ENCODE results near the gene MED25. TPM values are rescaled to one million over a fixed set of nuclear protein-coding genes. Genes with fewer than 3 reads are reported as not detected.

MED25 gene
- total RNA-seq, 3 donors from 2014 or later (not counting 1 experiment from before 2014, with no cell fraction given), result 64.2 to 132 (median 69.5) TPM

DNA sequence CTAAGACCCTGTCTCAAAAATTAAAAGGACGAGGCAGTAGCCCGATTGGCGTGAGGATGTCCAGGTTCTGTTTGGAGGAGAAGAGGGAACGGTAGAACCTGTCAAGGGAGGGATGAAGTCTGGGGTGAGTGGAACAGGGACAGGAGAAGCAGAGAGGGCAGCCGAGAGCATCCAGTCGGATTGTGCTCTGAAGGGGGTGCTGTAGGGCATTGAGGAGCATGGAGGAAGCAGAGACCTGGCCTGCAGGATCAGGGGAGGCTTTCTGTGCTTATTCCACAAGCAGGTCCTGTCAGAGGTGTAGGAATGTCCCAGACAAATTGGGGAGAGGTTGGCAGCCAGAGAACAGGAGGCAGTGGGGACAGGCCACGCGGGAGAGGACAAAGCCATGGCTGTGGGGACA lies 37.2 kb upstream of the MED25 start:
- Mint-ChIP-seq H3K27me3 (ENCODE audit: low read depth in 2 of 2) (no peaks in the 10 kb centered on the region), H3K36me3 (peaks cover 12% of the 10 kb centered on the region), H3K27ac (peak overlapping the region; percentile 69 to 74), H3K4me1 (peaks cover 42 to 50% of the 10 kb centered on the region in 2 donors), H3K4me3 (no peak overlapping the region), H3K9me3 (no peaks in the 10 kb centered on the region)
- Histone ChIP-seq H3K36me3 (ENCODE audit: control insufficient read depth, insufficient read depth, low read length) (peaks cover 24% of the 10 kb centered on the region), H3K27me3 (ENCODE audit: control insufficient read depth, insufficient read depth, low read length) (no peaks in the 10 kb centered on the region), H3K27ac (ENCODE audit: low read length) (peak overlapping the region; percentile 1), H3K9me3 (ENCODE audit: control insufficient read depth, insufficient read depth, low read length) (no peaks in the 10 kb centered on the region), H3K4me3 (ENCODE audit: low read length) (no peak overlapping the region), H3K4me1 (ENCODE audit: control insufficient read depth, insufficient read depth, low read length) (peaks cover 45% of the 10 kb centered on the region)
- ATAC-seq (no peak), DNase-seq (no peak)
- intact Hi-C loops (cut with micrococcal nuclease), result no loop called here
- 97% methylated on average over 8 of the region's 8 CpGs for WGBS (ENCODE audit: insufficient coverage)
- TF ChIP-seq, protein P1, sequence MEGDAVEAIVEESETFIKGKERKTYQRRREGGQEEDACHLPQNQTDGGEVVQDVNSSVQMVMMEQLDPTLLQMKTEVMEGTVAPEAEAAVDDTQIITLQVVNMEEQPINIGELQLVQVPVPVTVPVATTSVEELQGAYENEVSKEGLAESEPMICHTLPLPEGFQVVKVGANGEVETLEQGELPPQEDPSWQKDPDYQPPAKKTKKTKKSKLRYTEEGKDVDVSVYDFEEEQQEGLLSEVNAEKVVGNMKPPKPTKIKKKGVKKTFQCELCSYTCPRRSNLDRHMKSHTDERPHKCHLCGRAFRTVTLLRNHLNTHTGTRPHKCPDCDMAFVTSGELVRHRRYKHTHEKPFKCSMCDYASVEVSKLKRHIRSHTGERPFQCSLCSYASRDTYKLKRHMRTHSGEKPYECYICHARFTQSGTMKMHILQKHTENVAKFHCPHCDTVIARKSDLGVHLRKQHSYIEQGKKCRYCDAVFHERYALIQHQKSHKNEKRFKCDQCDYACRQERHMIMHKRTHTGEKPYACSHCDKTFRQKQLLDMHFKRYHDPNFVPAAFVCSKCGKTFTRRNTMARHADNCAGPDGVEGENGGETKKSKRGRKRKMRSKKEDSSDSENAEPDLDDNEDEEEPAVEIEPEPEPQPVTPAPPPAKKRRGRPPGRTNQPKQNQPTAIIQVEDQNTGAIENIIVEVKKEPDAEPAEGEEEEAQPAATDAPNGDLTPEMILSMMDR (IDR thresholded peaks at IDR 0.05), result no peak

DNA sequence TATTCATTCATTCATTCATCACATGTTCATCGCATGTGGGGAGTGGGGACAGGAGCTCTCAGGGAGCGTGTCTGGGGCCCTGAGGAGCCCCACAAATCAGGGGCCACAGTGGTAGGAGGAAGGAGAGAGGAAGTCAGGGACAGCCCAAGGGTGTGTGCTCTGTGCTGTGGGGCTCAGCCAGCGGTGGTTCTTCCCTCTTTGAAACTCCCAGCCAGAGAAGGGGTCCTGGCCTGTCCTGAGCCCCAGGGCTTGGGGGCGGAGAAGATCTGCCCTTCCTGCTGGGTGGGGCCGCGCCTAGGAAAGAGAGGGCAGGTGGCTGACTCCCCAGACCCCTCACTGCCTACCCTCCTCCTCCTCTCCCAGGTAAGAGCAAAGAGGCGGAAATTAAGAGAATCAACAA lies 36.7 kb upstream of the MED25 start:
- no peaks in the 10 kb centered on the region for H3K9me3 ChIP-seq (ENCODE audit: control insufficient read depth, insufficient read depth, low read length)
- Mint-ChIP-seq H3K4me3 (no peak overlapping the region), H3K27ac (peak overlapping the region; percentile 69 to 74), H3K27me3 (ENCODE audit: low read depth in 2 of 2) (no peaks in the 10 kb centered on the region), H3K4me1 (peaks cover 41 to 48% of the 10 kb centered on the region in 2 donors), H3K36me3 (peaks cover 12% of the 10 kb centered on the region), H3K9me3 (no peaks in the 10 kb centered on the region)
- H3K27ac ChIP-seq (ENCODE audit: low read length), result peak overlapping the region; percentile 1
- 90% methylated on average over 6 of the region's 7 CpGs for WGBS (ENCODE audit: insufficient coverage)
- intact Hi-C loops (cut with micrococcal nuclease), result no loop called here
- H3K36me3 ChIP-seq (ENCODE audit: control insufficient read depth, insufficient read depth, low read length), result peaks cover 27% of the 10 kb centered on the region
- ATAC-seq (no peak), DNase-seq (no peak)
- peaks cover 40% of the 10 kb centered on the region for H3K4me1 ChIP-seq (ENCODE audit: control insufficient read depth, insufficient read depth, low read length)
- no peaks in the 10 kb centered on the region for H3K27me3 ChIP-seq (ENCODE audit: control insufficient read depth, insufficient read depth, low read length)
- TF ChIP-seq, protein P1 (IDR thresholded peaks at IDR 0.05), result no peak
- no peak overlapping the region for H3K4me3 ChIP-seq (ENCODE audit: low read length)

DNA sequence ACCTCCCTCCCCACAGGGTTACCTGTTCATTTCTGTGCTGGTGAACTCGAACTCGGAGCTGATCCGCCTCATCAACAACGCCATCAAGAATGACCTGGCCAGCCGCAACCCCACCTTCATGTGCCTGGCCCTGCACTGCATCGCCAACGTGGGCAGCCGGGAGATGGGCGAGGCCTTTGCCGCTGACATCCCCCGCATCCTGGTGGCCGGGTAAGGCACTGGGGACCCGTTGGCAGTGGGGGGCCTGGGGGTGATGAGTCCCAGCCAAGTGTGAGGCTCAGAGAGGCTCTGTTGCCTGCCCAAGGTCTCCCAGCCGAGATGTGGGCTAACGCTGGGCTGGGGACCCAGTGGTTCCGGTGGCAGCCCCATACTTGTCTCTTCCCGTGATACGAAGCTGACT lies 35.6 kb upstream of the MED25 start:
- DNase-seq (no peak), ATAC-seq (no peak)
- H3K4me3 Mint-ChIP-seq, result no peak overlapping the region
- H3K4me1 ChIP-seq (ENCODE audit: control insufficient read depth, insufficient read depth, low read length), result peaks cover 34% of the 10 kb centered on the region
- 94% methylated on average over 18 of the region's 18 CpGs for WGBS (ENCODE audit: insufficient coverage)
- H3K27me3 ChIP-seq (ENCODE audit: control insufficient read depth, insufficient read depth, low read length), result no peaks in the 10 kb centered on the region
- H3K4me3 ChIP-seq (ENCODE audit: low read length), result no peak overlapping the region
- H3K36me3 ChIP-seq (ENCODE audit: control insufficient read depth, insufficient read depth, low read length), result peaks cover 30% of the 10 kb centered on the region
- peaks cover 12% of the 10 kb centered on the region for H3K36me3 Mint-ChIP-seq
- H3K27me3 Mint-ChIP-seq (ENCODE audit: low read depth in 2 of 2), result no peaks in the 10 kb centered on the region
- no peaks in the 10 kb centered on the region for H3K9me3 ChIP-seq (ENCODE audit: control insufficient read depth, insufficient read depth, low read length)
- H3K4me1 Mint-ChIP-seq, result peaks cover 42 to 48% of the 10 kb centered on the region in 2 donors
- H3K27ac ChIP-seq (ENCODE audit: low read length), result no peak overlapping the region
- peak overlapping the region in 1 of 2 donors; percentile 74 for H3K27ac Mint-ChIP-seq
- no peaks in the 10 kb centered on the region for H3K9me3 Mint-ChIP-seq
- TF ChIP-seq, protein P1 (IDR thresholded peaks at IDR 0.05), result no peak
- intact Hi-C loops (cut with micrococcal nuclease), result no loop called here

DNA sequence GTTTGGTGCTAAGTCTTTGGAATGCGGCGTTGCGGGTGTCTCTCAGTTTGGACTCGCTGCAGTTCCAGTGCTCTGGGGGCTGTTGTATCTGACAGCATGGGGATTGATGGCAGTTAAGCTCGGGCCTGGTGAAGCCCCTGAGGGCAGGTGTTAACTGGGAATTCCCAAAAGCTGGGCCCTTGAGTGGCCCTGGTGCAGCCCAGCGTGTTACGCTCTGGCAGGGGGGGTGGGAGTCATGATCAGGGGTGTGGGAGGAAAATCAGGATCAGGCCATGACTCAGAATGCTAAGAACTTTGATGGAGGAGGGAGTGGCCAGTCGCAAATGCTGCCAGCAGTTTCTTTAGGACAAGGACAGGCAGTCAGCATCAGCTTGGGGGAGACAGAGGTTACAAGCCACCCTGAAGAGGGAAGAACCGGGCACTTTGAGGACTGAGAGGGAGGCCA lies 31.7 kb upstream of the MED25 start:
- Histone ChIP-seq H3K4me1 (ENCODE audit: control insufficient read depth, insufficient read depth, low read length) (peaks cover 4% of the 10 kb centered on the region), H3K27ac (ENCODE audit: low read length) (no peak overlapping the region), H3K9me3 (ENCODE audit: control insufficient read depth, insufficient read depth, low read length) (no peaks in the 10 kb centered on the region), H3K36me3 (ENCODE audit: control insufficient read depth, insufficient read depth, low read length) (peaks cover 51% of the 10 kb centered on the region), H3K27me3 (ENCODE audit: control insufficient read depth, insufficient read depth, low read length) (no peaks in the 10 kb centered on the region), H3K4me3 (ENCODE audit: low read length) (no peak overlapping the region)
- H3K4me1 Mint-ChIP-seq, result peaks cover 37 to 41% of the 10 kb centered on the region in 2 donors
- intact Hi-C loops (cut with micrococcal nuclease), result no loop called here
- H3K9me3 Mint-ChIP-seq, result no peaks in the 10 kb centered on the region
- WGBS (ENCODE audit: insufficient coverage), result 94% methylated on average over 9 of the region's 9 CpGs
- peak overlapping the region; percentile 21 to 77 for H3K27ac Mint-ChIP-seq
- H3K27me3 Mint-ChIP-seq (ENCODE audit: low read depth in 2 of 2), result no peaks in the 10 kb centered on the region
- TF ChIP-seq, protein P1 (IDR thresholded peaks at IDR 0.05), result no peak
- no peak for DNase-seq
- H3K4me3 Mint-ChIP-seq, result no peak overlapping the region
- H3K36me3 Mint-ChIP-seq, result peaks cover 12% of the 10 kb centered on the region
- no peak for ATAC-seq

Measured in natural killer cell (primary cell).